Esophagus muscularis mucosa (tissue), 3 donors: ENCODE measurements around the gene ACSS1.

Source experiments
- POLR2AphosphoS5 ChIP-seq, 2 donors: sonication (generic); formaldehyde crosslinking; IDR thresholded peaks; one replicate each; pipeline ENCODE4 v1.6.1; 2017; ENCODE audit warnings: antibody characterized with exemption in 2 of 2
- TF ChIP-seq, protein P1 (sequence below), 3 experiments: fragments of 200-600 bp in 2 of 3; fragments of 450-650 bp in 1 of 3; sonication (generic) in 2 of 3; IDR thresholded peaks; one replicate each; pipeline ENCODE4 v1.5.1; 2017 to 2019; ENCODE audit warnings: antibody characterized with exemption in 3 of 3, mild to moderate bottlenecking in 2 of 3, moderate library complexity in 1 of 3

DNA sequence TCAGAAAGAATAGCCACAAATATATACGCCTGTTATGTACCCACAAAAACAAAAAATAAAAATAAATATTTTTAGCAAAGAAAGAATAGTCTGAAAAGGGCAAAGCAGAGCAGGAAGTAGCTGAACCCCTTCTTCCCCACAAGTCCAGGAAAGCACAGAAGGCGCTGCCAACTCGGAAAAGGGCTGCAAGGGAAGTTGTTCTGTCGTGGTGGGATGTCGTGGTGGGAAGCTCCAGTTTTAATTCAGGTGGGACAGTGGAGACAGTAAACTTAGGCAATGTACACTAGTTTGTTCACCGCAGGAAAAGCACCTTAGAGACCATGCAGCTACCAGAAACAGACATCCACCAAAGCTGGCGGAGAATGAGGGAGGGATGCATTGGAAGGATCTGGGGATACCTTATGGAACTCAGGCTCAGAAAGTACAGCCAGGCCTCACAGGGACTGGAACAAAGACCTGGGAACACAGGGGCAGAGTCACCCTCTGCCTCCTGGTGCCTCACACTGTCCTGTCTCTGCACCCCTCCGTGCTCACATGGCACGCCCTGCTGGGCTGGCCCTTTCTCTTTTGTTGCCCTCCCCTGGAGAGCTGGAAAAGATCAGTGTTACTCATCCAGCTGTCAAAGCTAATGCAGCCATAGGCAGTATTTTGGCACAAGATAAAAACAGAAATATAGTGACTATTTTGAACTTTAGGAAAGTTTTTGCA is 62.0 kb downstream of the ACSS1 start:
- peak in 1 of 2 donors; percentile 67 for TF ChIP-seq POLR2AphosphoS5 (IDR thresholded peaks at IDR 0.05)
- TF ChIP-seq, protein P1, sequence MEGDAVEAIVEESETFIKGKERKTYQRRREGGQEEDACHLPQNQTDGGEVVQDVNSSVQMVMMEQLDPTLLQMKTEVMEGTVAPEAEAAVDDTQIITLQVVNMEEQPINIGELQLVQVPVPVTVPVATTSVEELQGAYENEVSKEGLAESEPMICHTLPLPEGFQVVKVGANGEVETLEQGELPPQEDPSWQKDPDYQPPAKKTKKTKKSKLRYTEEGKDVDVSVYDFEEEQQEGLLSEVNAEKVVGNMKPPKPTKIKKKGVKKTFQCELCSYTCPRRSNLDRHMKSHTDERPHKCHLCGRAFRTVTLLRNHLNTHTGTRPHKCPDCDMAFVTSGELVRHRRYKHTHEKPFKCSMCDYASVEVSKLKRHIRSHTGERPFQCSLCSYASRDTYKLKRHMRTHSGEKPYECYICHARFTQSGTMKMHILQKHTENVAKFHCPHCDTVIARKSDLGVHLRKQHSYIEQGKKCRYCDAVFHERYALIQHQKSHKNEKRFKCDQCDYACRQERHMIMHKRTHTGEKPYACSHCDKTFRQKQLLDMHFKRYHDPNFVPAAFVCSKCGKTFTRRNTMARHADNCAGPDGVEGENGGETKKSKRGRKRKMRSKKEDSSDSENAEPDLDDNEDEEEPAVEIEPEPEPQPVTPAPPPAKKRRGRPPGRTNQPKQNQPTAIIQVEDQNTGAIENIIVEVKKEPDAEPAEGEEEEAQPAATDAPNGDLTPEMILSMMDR (IDR thresholded peaks at IDR 0.05): no peak
